Kidney epithelial cell (primary cell): Measurements from ENCODE around the gene LRRC42. TPM values are rescaled to one million over a fixed set of nuclear protein-coding genes. Genes with fewer than 3 reads are reported as not detected.

ENCODE experiments used
- DNase-seq: peaks from one replicate; pipeline ENCODE4 v3.0.0-alpha.2; 2010; ENCODE audit warnings: low read depth
- H3K27me3 ChIP-seq: 2 replicates; pipeline ENCODE4 v1.6.0; 2011; ENCODE audit warnings: low read length; ENCODE audit not compliant: control insufficient read depth, insufficient read depth
- H3K36me3 ChIP-seq: 2 replicates; pipeline ENCODE4 v1.5.1; 2011; ENCODE audit warnings: low read length; ENCODE audit not compliant: control insufficient read depth, insufficient read depth
- H3K4me3 ChIP-seq: 2 replicates; pipeline ENCODE4 v1.5.1; 2011; ENCODE audit warnings: low read depth, mild to moderate bottlenecking, control low read depth, low read length
- total RNA-seq: library from RNA; depleted of rRNA; stranded (reverse); fragments of >200 nt; gene quantifications from 2 replicates; pipeline ENCODE4 v1.2.3, GENCODE V29; 2015
- TF ChIP-seq, protein P1 (sequence below): IDR thresholded peaks from 2 replicates; pipeline ENCODE4 v1.5.1; 2011; ENCODE audit warnings: mild to moderate bottlenecking, moderate library complexity, low read length, control low read depth, inconsistent platforms; ENCODE audit not compliant: insufficient read depth, poor library complexity, severe bottlenecking

The LRRC42 gene
- total RNA-seq, 1 donor from 2014 or later: 45.7 TPM

DNA sequence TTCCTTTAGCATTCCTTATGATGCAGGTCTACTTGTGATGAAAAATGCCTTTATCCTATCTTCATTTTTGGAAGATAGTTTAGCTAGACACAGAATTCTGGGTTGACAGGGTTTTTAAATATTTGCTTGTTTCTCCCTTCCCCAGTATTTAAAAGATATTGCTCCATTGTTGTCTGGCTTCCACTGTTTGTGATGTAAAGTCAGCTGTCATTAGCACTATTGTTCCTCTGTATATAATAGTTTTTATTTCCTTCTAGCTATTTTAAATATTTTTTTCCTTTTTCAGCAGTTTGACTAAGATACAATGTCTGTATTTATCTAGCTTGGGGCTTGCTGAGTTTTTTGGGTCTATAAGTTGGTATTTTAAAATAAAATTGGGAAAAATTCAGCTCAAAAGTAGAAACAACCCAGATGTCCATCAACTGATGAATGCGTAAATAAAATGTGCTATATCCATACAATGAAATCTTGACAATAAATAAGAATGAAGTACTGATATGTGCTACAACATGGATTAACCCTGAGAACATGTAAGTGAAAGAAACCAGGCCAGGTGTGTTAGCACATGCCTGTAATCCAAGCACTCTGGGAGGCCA, 11.9 kb upstream of the LRRC42 start:
- Histone ChIP-seq H3K4me3 (no peak overlapping the region), H3K27me3 (no peaks in the 10 kb centered on the region), H3K36me3 (no peaks in the 10 kb centered on the region)
- DNase-seq: no peak
- TF ChIP-seq, protein P1, sequence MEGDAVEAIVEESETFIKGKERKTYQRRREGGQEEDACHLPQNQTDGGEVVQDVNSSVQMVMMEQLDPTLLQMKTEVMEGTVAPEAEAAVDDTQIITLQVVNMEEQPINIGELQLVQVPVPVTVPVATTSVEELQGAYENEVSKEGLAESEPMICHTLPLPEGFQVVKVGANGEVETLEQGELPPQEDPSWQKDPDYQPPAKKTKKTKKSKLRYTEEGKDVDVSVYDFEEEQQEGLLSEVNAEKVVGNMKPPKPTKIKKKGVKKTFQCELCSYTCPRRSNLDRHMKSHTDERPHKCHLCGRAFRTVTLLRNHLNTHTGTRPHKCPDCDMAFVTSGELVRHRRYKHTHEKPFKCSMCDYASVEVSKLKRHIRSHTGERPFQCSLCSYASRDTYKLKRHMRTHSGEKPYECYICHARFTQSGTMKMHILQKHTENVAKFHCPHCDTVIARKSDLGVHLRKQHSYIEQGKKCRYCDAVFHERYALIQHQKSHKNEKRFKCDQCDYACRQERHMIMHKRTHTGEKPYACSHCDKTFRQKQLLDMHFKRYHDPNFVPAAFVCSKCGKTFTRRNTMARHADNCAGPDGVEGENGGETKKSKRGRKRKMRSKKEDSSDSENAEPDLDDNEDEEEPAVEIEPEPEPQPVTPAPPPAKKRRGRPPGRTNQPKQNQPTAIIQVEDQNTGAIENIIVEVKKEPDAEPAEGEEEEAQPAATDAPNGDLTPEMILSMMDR: no peak

DNA sequence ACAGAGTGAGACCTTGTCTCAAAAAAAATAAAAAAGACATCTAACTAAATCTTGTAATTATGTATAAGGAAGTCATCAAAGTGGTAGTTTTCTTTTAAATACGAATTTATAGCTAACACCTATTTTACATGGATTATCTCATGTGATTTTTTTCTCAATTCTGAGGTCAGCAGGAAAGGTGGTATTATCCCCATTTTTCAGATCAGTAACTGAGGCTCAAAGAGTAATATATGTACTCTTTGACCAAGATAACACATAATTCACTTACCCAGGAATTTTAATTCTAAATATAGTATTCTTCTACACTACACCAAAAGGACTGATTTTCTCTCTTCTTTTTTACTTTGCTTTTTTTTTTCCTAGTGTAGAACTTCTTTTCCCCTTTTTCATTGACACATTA, 9.7 kb upstream of the LRRC42 start:
- TF ChIP-seq, protein P1: no peak
- no peak for DNase-seq
- Histone ChIP-seq H3K36me3 (no peaks in the 10 kb centered on the region), H3K4me3 (no peak overlapping the region), H3K27me3 (no peaks in the 10 kb centered on the region)

DNA sequence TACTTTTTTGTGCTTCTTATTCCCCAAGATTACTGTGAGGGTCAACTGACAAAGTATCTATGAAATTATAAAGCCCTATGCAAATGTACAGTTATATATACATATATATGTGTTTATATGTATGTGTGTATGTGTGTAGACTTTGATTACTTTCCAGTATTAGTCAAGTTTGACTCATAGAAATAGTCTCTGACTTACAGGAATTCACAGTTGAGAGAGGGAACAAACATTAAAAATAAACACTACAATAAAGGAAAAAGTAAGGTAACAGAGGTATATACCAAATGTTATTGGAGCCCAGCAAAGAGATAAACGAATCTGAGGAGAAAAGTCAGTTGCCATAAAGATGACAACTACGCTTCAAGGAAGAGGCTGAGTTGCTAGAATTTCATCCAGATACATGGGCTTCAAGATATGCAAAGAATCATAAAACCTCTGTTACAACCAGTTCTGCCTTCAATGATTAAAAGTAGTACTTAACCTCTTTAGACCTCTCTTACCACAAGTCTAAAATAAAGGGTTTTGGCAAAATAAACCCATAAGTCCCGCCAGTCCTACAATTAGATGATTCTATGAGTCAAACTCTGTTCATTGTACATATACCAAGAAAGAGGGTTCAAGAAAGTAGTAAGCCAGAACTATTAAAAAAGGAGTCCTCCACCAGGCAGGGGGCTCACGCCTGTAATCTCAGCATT, 7.9 kb upstream of the LRRC42 start:
- no peak for DNase-seq
- no peaks in the 10 kb centered on the region for H3K27me3 ChIP-seq
- no peaks in the 10 kb centered on the region for H3K36me3 ChIP-seq
- H3K4me3 ChIP-seq: no peak overlapping the region
- TF ChIP-seq, protein P1: no peak

DNA sequence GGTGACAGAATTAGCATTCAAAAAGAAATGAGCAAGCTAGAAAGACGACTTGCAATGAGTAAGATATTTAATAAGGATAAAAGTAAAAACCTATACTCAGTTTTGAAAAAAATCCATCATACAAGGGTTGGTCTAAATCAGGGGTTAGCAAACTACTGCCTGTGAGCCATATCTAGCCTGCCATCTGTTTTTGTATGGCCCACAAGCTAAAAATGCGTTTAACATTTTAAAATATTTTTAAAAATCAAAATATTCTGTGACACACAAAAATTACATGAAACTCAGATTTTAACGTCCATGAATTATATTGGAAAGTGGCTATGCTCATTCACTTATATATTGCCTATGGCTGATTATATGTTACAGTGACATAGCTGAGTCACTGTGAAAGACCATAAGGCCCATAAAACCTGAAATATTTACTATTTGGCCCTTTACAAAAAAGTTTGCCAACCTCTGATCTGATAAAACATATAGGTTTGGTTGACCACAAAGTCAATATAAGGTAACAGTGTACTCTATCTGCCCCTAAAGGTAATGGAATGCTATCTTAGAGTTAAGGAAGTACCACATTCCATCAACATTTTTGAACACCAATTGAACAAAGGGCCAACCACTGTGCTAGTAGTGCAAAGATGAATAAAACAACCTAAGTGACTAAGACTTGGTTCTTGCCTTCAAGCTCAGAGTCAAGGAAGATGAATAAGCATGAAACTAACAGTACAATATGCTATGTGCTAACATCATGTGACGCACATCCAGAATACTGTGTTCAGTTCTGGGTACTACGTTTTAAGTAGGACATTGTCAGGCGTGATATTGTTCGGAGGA, 3.8 kb upstream of the LRRC42 start:
- DNase-seq: no peak
- H3K4me3 ChIP-seq: no peak overlapping the region
- TF ChIP-seq, protein P1: no peak

DNA sequence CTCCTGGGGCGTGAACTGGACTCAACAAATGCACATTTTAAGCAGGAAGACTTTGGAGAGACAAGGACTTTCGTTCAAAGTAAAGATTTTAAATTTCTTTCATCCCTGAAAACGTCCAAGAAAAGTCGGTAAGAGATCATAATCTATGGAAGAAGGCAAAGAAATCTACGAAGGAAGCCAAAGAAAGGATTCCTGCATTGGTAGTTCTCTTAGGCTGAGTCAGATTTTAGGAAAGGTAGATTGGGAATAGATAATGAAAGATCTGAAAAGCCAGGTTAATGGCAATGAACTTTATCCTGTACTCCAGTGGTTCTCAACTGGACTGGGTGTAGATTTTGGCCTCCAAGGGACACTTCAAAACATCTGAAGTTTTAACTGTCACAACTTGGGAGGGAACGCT, 3.1 kb upstream of the LRRC42 start:
- H3K27me3 ChIP-seq: no peaks in the 10 kb centered on the region
- DNase-seq: no peak
- no peaks in the 10 kb centered on the region for H3K36me3 ChIP-seq
- no peak overlapping the region for H3K4me3 ChIP-seq
- TF ChIP-seq, protein P1: no peak

More for the DNA sequence above, 3.8 kb upstream of the LRRC42 start:
- Histone ChIP-seq H3K27me3 (no peaks in the 10 kb centered on the region), H3K36me3 (no peaks in the 10 kb centered on the region)
